GM23248 (cell line): Measurements from ENCODE around the gene CDH16. TPM values are rescaled to one million over a fixed set of nuclear protein-coding genes. Genes with fewer than 3 reads are reported as not detected.

Experiments used
- DNase-seq: peaks from one replicate; pipeline ENCODE4 v3.0.0-alpha.2; 2015
- H2AFZ ChIP-seq: fragments of 200-600 bp; sonication (generic); 2 replicates; pipeline ENCODE4 v1.6.1; 2016; ENCODE audit warnings: antibody characterized with exemption
- H3F3A ChIP-seq: fragments of 200-600 bp; sonication (generic); 2 replicates; pipeline ENCODE4 v1.6.1; 2016; ENCODE audit warnings: mild to moderate bottlenecking, antibody characterized with exemption, mixed run types; ENCODE audit not compliant: insufficient read depth
- H3K27ac ChIP-seq: fragments of 200-600 bp; sonication (generic); 2 replicates; pipeline ENCODE4 v1.5.1; 2016; ENCODE audit warnings: mild to moderate bottlenecking
- H3K27me3 ChIP-seq: fragments of 200-600 bp; sonication (generic); replicated peaks from 2 replicates; pipeline ENCODE4 v1.6.1; 2016; ENCODE audit warnings: mild to moderate bottlenecking; ENCODE audit not compliant: insufficient read depth
- H3K36me3 ChIP-seq: fragments of 200-600 bp; sonication (generic); 2 replicates; pipeline ENCODE4 v1.6.1; 2016; ENCODE audit warnings: low read depth, mild to moderate bottlenecking
- H3K4me1 ChIP-seq: fragments of 200-600 bp; sonication (generic); 2 replicates; pipeline ENCODE4 v1.6.1; 2016; ENCODE audit warnings: mild to moderate bottlenecking; ENCODE audit not compliant: insufficient read depth
- H3K4me2 ChIP-seq: fragments of 200-600 bp; sonication (generic); one replicate; pipeline ENCODE4 v1.6.1; 2016; ENCODE audit warnings: mild to moderate bottlenecking; ENCODE audit not compliant: unreplicated experiment
- H3K4me3 ChIP-seq: fragments of 200-600 bp; sonication (generic); 2 replicates; pipeline ENCODE4 v1.5.1; 2016; ENCODE audit warnings: mild to moderate bottlenecking
- H3K79me2 ChIP-seq: fragments of 200-600 bp; sonication (generic); 2 replicates; pipeline ENCODE4 v1.6.1; 2016; ENCODE audit warnings: mild to moderate bottlenecking; ENCODE audit not compliant: insufficient read depth
- H3K9ac ChIP-seq: fragments of 200-600 bp; sonication (generic); 2 replicates; pipeline ENCODE4 v1.6.1; 2016; ENCODE audit warnings: mild to moderate bottlenecking
- H3K9me2 ChIP-seq: fragments of 200-600 bp; sonication (generic); 2 replicates; pipeline ENCODE4 v1.6.1; 2016; ENCODE audit warnings: mixed run types, mild to moderate bottlenecking, moderate library complexity; ENCODE audit not compliant: insufficient read depth
- H3K9me3 ChIP-seq: fragments of 200-600 bp; sonication (generic); one replicate; pipeline ENCODE4 v1.6.1; 2017; ENCODE audit warnings: low read depth
- H4K20me1 ChIP-seq: fragments of 200-600 bp; sonication (generic); 2 replicates; pipeline ENCODE4 v1.6.0; 2016; ENCODE audit not compliant: insufficient read depth
- EZH2 ChIP-seq: fragments of 200-600 bp; sonication (generic); IDR thresholded peaks from 2 replicates; pipeline ENCODE4 v1.6.1; 2018; ENCODE audit warnings: antibody characterized with exemption, mild to moderate bottlenecking; ENCODE audit not compliant: insufficient read depth, poor library complexity, severe bottlenecking
- EZH2phosphoT487 ChIP-seq: fragments of 200-600 bp; sonication (generic); IDR thresholded peaks from 2 replicates; pipeline ENCODE4 v1.6.1; 2018; ENCODE audit warnings: antibody characterized with exemption, moderate library complexity, mild to moderate bottlenecking, low read depth; ENCODE audit not compliant: insufficient read depth
- WGBS, 2 experiments: methylation state at CpG; one replicate each; pipeline ENCODE4 v1.1.6; 2015 to 2017; ENCODE audit warnings: low lambda C conversion rate in 2 of 2, low coverage in 1 of 2; ENCODE audit errors: missing lambda C conversion rate in 2 of 2; 5-methylcytosine and 5-hydroxymethylcytosine counted together
- in situ Hi-C: fragments of 300-500 bp; cut with MboI; formaldehyde crosslinking; loops from 2 replicates; pipeline ENCODE4 v1.15.0; 2020
- polyA plus RNA-seq: library from polyadenylated mRNA; unstranded; fragments of >200 nt; fragmentation: Nextera tagmentation; extraction: Ambion mirVana; gene quantifications from 2 replicates; pipeline ENCODE4 v1.2.1, GENCODE V29; 2016
- total RNA-seq: library from RNA; depleted of rRNA; stranded (reverse); fragments of >200 nt; shearing (Covaris generic); gene quantifications from 2 replicates; pipeline ENCODE4 v1.2.3, GENCODE V29; 2014

CDH16 gene
- total and polyA plus RNA-seq, 2 experiments from 2014 or later = not detected

- in situ Hi-C loops = loop anchor here (25.0 kb wide), 1 partner anchor 208 kb away; the partner anchor contains the start of genes B3GNT9, FBXL8, HSF4 and NOL3
- no peak overlapping the region for H3K27ac ChIP-seq
- DNase-seq = peak; percentile 82
- no peak overlapping the region; the same call in 1 of the 2 replicates for H2AFZ ChIP-seq
- H3K36me3 ChIP-seq = no peaks in the 10 kb centered on the region
- no peaks in the 10 kb centered on the region for H3K4me1 ChIP-seq
- no peaks in the 10 kb centered on the region; the same call in 1 of the 2 replicates for H3K27me3 ChIP-seq
- H3K4me3 ChIP-seq = no peak overlapping the region
- no peaks in the 10 kb centered on the region for H3K9me2 ChIP-seq
- no peaks in the 10 kb centered on the region for H3F3A ChIP-seq
- no peaks in the 10 kb centered on the region for H3K79me2 ChIP-seq
- 5 to 6% methylated on average over 8 of the region's 8 CpGs for WGBS, 2 experiments
- H3K4me2 ChIP-seq = no peak overlapping the region
- H3K9ac ChIP-seq = no peak overlapping the region
- no peaks in the 10 kb centered on the region for H3K9me3 ChIP-seq
- no peak for TF ChIP-seq EZH2
- no peak for TF ChIP-seq EZH2phosphoT487
- no peaks in the 10 kb centered on the region for H4K20me1 ChIP-seq
These were observed 35.5 kb upstream of the CDH16 start for GRCh38 chr16:66954097-66954659.

- 68 to 77% methylated on average over 10 of the region's 10 CpGs for WGBS, 2 experiments
- H3K9me3 ChIP-seq = no peaks in the 10 kb centered on the region
- no peak for DNase-seq
- no peak overlapping the region for H3K27ac ChIP-seq
- no peak overlapping the region for H3K9ac ChIP-seq
- H3K9me2 ChIP-seq = no peaks in the 10 kb centered on the region
- no peaks in the 10 kb centered on the region for H3F3A ChIP-seq
- H3K36me3 ChIP-seq = no peaks in the 10 kb centered on the region
- TF ChIP-seq EZH2 (no peak), EZH2phosphoT487 (no peak)
- no peak overlapping the region; the same call in 1 of the 2 replicates for H2AFZ ChIP-seq
- no peaks in the 10 kb centered on the region for H3K4me1 ChIP-seq
- in situ Hi-C loops = loop anchor here (25.0 kb wide), 1 partner anchor 209 kb away; the partner anchor contains the start of genes B3GNT9, FBXL8, HSF4 and NOL3
- no peak overlapping the region for H3K4me3 ChIP-seq
- no peaks in the 10 kb centered on the region; the same call in none of the 2 replicates for H3K27me3 ChIP-seq
- no peaks in the 10 kb centered on the region for H3K79me2 ChIP-seq
- H4K20me1 ChIP-seq = no peaks in the 10 kb centered on the region
- H3K4me2 ChIP-seq = no peak overlapping the region
These were observed 34.9 kb upstream of the CDH16 start for GRCh38 chr16:66953462-66954096.

- TF ChIP-seq EZH2phosphoT487 (no peak), EZH2 (no peak)
- in situ Hi-C loops = loop anchor here (25.0 kb wide), 1 partner anchor 210 kb away; the partner anchor contains the start of genes B3GNT9, FBXL8, HSF4 and NOL3
- Histone ChIP-seq H3K9me3 (no peaks in the 10 kb centered on the region), H3K4me2 (no peak overlapping the region), H3K79me2 (no peaks in the 10 kb centered on the region), H3F3A (no peaks in the 10 kb centered on the region), H3K4me3 (no peak overlapping the region), H3K27ac (no peak overlapping the region), H3K36me3 (no peaks in the 10 kb centered on the region), H2AFZ (no peak overlapping the region), H3K9ac (no peak overlapping the region), H3K4me1 (peaks cover 1% of the 10 kb centered on the region; the same call in 1 of the 2 replicates), H3K27me3 (no peaks in the 10 kb centered on the region; the same call in none of the 2 replicates), H4K20me1 (no peaks in the 10 kb centered on the region), H3K9me2 (no peaks in the 10 kb centered on the region)
- 74 to 77% methylated on average over 7 of the region's 7 CpGs for whole genome bisulfite sequencing, 2 experiments
- no peak for DNase-seq
These were observed 33.9 kb upstream of the CDH16 start for GRCh38 chr16:66952430-66953110.
